HCT116 (cell line): ENCODE results near the gene DOK6. TPM values are rescaled to one million over a fixed set of nuclear protein-coding genes. Genes with fewer than 3 reads are reported as not detected.

Experiments
- ATAC-seq: fragments of 200-7000 bp; cut with Tn5 transposase; 2 replicates; pipeline ENCODE4 v1.9.1; 2020; ENCODE audit warnings: mild to moderate bottlenecking, moderate library complexity
- BruUV-seq: library from RNA; stranded (reverse); fragments of 400-500 nt; replicated peaks from 2 replicates; lab custom pipeline; 2021; lab: Mats Ljungman, UMichigan
- CTCF ChIA-PET: fragments of 300-600 bp; sonication (Branson Sonifier 250); formaldehyde crosslinking; loops from one replicate; lab custom pipeline; 2021; ENCODE audit warnings: antibody characterized with exemption; lab: Charles Lee
- POLR2A ChIA-PET: fragments of 300-600, 350-600 bp; sonication (Branson Sonifier 250); formaldehyde crosslinking; loops from one replicate; lab custom pipeline; 2021; ENCODE audit warnings: antibody characterized with exemption; lab: Charles Lee
- RAD21 ChIA-PET, 2 experiments: fragments of 300-600 bp; sonication (Branson Sonifier 250); formaldehyde crosslinking; loops; one replicate each; lab custom pipeline; 2023; ENCODE audit warnings: low total read pairs in 2 of 2; ENCODE audit not compliant: uncharacterized antibody in 2 of 2, unreplicated experiment in 2 of 2, low non-redundant PET in 1 of 2; lab: Charles Lee
- DNase-seq: peaks from one replicate; pipeline ENCODE4 v3.0.0-alpha.2; 2010; ENCODE audit warnings: low read depth, low spot score
- H2AFZ ChIP-seq: fragments of 200-600 bp; shearing (Covaris generic), sonication (generic); 2 replicates; pipeline ENCODE4 v1.6.1; 2017; ENCODE audit warnings: low read depth, mixed run types, mixed read lengths, antibody characterized with exemption, low read length; ENCODE audit not compliant: poor library complexity, severe bottlenecking
- H3K27ac ChIP-seq: 2 replicates; pipeline ENCODE4 v1.5.1; 2012; ENCODE audit warnings: low read depth, low read length
- H3K27me3 ChIP-seq: fragments of 200-600 bp; sonication (generic); 2 replicates; pipeline ENCODE4 v1.6.1; 2016; ENCODE audit warnings: mixed run types, low read length, mixed read lengths; ENCODE audit not compliant: insufficient read depth
- H3K36me3 ChIP-seq, 2 experiments: fragments of 200-500 bp in 1 of 2; fragments of 200-600 bp in 1 of 2; sonication (Bioruptor generic) in 1 of 2; sonication (generic) in 1 of 2; 2 replicates each; pipeline versions ENCODE4 v1.5.1 to v1.6.1; 2014 to 2016; ENCODE audit warnings: low read length in 2 of 2, inconsistent platforms in 1 of 2, mixed read lengths in 1 of 2, mixed run types in 1 of 2; ENCODE audit not compliant: insufficient read depth in 2 of 2, control insufficient read depth in 1 of 2
- H3K4me1 ChIP-seq, 2 experiments: fragments of 200-600 bp in 1 of 2; sonication (generic) in 1 of 2; 2 replicates each; pipeline versions ENCODE4 v1.5.1 to v1.6.1; 2012 to 2017; ENCODE audit warnings: low read length in 2 of 2, inconsistent platforms in 1 of 2, mild to moderate bottlenecking in 1 of 2, mixed read lengths in 1 of 2, mixed run types in 1 of 2, moderate library complexity in 1 of 2; ENCODE audit not compliant: insufficient read depth in 2 of 2, control insufficient read depth in 1 of 2
- H3K4me2 ChIP-seq: fragments of 200-600 bp; sonication (generic); 2 replicates; pipeline ENCODE4 v1.6.1; 2017; ENCODE audit warnings: mixed run types, low read length, mixed read lengths
- H3K4me3 ChIP-seq, 2 experiments: fragments of 200-600 bp in 1 of 2; sonication (generic) in 1 of 2; replicated peaks in 1 of 2; 2 replicates each; pipeline ENCODE4 v1.5.1; 2011 to 2016; ENCODE audit warnings: low read length in 2 of 2, control low read depth in 1 of 2, low read depth in 1 of 2, mild to moderate bottlenecking in 1 of 2, mixed read lengths in 1 of 2, mixed run types in 1 of 2
- H3K79me2 ChIP-seq: fragments of 200-600 bp; sonication (generic); 2 replicates; pipeline ENCODE4 v1.6.1; 2017; ENCODE audit warnings: mild to moderate bottlenecking, mixed run types, low read length, moderate library complexity, mixed read lengths; ENCODE audit not compliant: insufficient read depth
- H3K9ac ChIP-seq: fragments of 200-600 bp; sonication (generic); 2 replicates; pipeline ENCODE4 v1.6.1; 2016; ENCODE audit warnings: low read length, mixed read lengths
- H3K9me2 ChIP-seq: fragments of 200-600 bp; sonication (generic), shearing (Covaris generic); 2 replicates; pipeline ENCODE4 v1.6.1; 2017; ENCODE audit warnings: mixed run types, mild to moderate bottlenecking, moderate library complexity; ENCODE audit not compliant: insufficient read depth
- H3K9me3 ChIP-seq, 2 experiments: fragments of 200-500 bp in 1 of 2; fragments of 200-600 bp in 1 of 2; sonication (Bioruptor generic) in 1 of 2; sonication (generic) in 1 of 2; 2 replicates each; pipeline ENCODE4 v1.6.1; 2014 to 2017; ENCODE audit warnings: low read length in 2 of 2, mixed read lengths in 2 of 2, inconsistent platforms in 1 of 2, low read depth in 1 of 2, mild to moderate bottlenecking in 1 of 2, mixed run types in 1 of 2, moderate library complexity in 1 of 2; ENCODE audit not compliant: control insufficient read depth in 1 of 2, insufficient read depth in 1 of 2
- H4K20me1 ChIP-seq: fragments of 200-600 bp; sonication (generic), shearing (Covaris generic); 2 replicates; pipeline ENCODE4 v1.6.1; 2017; ENCODE audit warnings: mixed run types, mild to moderate bottlenecking, moderate library complexity; ENCODE audit not compliant: insufficient read depth
- ATF3 ChIP-seq: IDR thresholded peaks from 2 replicates; pipeline ENCODE4 v1.6.1; 2012
- CEBPB ChIP-seq: IDR thresholded peaks from 2 replicates; pipeline ENCODE4 v1.6.1; 2012; ENCODE audit warnings: low read depth
- CTCF ChIP-seq, 3 experiments: fragments of 200-600 bp in 1 of 3; sonication (generic) in 1 of 3; IDR thresholded peaks in 2 of 3; conservative IDR thresholded peaks in 1 of 3; 2 replicates each; pipeline ENCODE4 v1.5.1; 2012 to 2017; ENCODE audit warnings: low read depth in 2 of 3, low read length in 2 of 3, antibody characterized with exemption in 1 of 3, borderline replicate concordance in 1 of 3, control low read depth in 1 of 3, mild to moderate bottlenecking in 1 of 3, mixed read lengths in 1 of 3, mixed run types in 1 of 3, moderate library complexity in 1 of 3; ENCODE audit not compliant: insufficient read depth in 1 of 3
- ELF1 ChIP-seq: IDR thresholded peaks from 2 replicates; pipeline ENCODE4 v1.6.1; 2012; ENCODE audit warnings: low read depth, borderline replicate concordance
- EZH2 ChIP-seq: fragments of 200-600 bp; sonication (generic); IDR thresholded peaks from 2 replicates; pipeline ENCODE4 v1.6.1; 2017; ENCODE audit warnings: antibody characterized with exemption, mixed run types
- EZH2phosphoT487 ChIP-seq: fragments of 200-600 bp; IDR thresholded peaks from 2 replicates; pipeline ENCODE4 v1.6.1; 2018; ENCODE audit warnings: antibody characterized with exemption, borderline replicate concordance
- FOSL1 ChIP-seq: IDR thresholded peaks from 2 replicates; pipeline ENCODE4 v1.6.1; 2012; ENCODE audit warnings: low read depth
- JUND ChIP-seq: IDR thresholded peaks from 2 replicates; pipeline ENCODE4 v1.6.1; 2012
- MAX ChIP-seq: IDR thresholded peaks from 2 replicates; pipeline ENCODE4 v1.6.1; 2012
- POLR2A ChIP-seq: IDR thresholded peaks from 2 replicates; pipeline ENCODE4 v1.7.0; 2011; ENCODE audit warnings: borderline replicate concordance; ENCODE audit not compliant: insufficient read depth, insufficient read length; ENCODE audit errors: extremely low read depth
- POLR2AphosphoS5 ChIP-seq: IDR thresholded peaks from 2 replicates; pipeline ENCODE4 v1.6.1; 2011; ENCODE audit warnings: mild to moderate bottlenecking, low read depth, low read length, moderate library complexity
- SIN3A ChIP-seq: IDR thresholded peaks from 2 replicates; pipeline ENCODE4 v1.6.1; 2012; ENCODE audit warnings: low read depth
- TCF7L2 ChIP-seq: IDR thresholded peaks from 2 replicates; pipeline ENCODE4 v1.7.0; 2011; ENCODE audit warnings: borderline replicate concordance, inconsistent platforms; ENCODE audit not compliant: insufficient read depth, insufficient read length; ENCODE audit errors: extremely low read depth
- YY1 ChIP-seq: IDR thresholded peaks from 2 replicates; pipeline ENCODE4 v1.6.1; 2011; ENCODE audit warnings: low read length, low read depth, moderate library complexity, mild to moderate bottlenecking; ENCODE audit not compliant: insufficient replicate concordance; ENCODE audit errors: extremely low read depth
- ZNF274 ChIP-seq: fragments of 200-500 bp; sonication (Bioruptor generic); IDR thresholded peaks from 2 replicates; pipeline ENCODE4 v1.6.1; 2014; ENCODE audit warnings: mild to moderate bottlenecking, low read depth, low read length, inconsistent platforms
- intact Hi-C: fragments of 100-400 bp; cut with micrococcal nuclease; formaldehyde crosslinking; loops from 2 replicates; pipeline ENCODE4 v1.10.0; 2022
- total RNA-seq: library from RNA; stranded (reverse); gene quantifications from one replicate; pipeline ENCODE4 v1.2.1, GENCODE V29; 2021; ENCODE audit not compliant: unreplicated experiment
- TF ChIP-seq, protein P1 (sequence below): IDR thresholded peaks from 2 replicates; pipeline ENCODE4 v1.6.1; 2012; ENCODE audit warnings: low read depth
- TF ChIP-seq, protein P2 (sequence below): IDR thresholded peaks from 2 replicates; pipeline ENCODE4 v1.6.1; 2011; ENCODE audit warnings: mild to moderate bottlenecking, low read length, moderate library complexity; ENCODE audit not compliant: insufficient replicate concordance; ENCODE audit errors: extremely low read depth

DOK6 gene
- total RNA-seq, 1 experiment from 2014 or later, result not detected

DNA sequence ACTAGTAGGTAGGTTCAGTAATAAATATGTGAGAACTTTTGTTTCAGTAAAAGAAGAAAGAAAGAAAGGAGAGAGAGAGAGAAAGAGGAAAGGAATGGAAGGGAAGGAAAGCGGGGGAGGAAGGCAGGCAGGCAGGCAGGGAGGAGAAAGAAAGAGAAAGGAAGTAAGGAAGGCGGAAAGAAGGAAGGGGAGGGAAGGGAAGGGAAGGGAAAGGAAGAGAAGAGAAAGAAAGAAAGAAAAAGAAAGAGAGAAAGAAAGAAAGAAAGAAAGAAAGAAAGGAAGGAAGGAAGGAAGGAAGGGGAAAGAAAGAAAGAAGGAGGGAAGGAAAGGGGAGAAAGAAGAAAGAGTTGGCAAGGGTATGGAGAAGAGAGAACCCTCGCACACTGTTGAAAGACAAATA is 479.4 kb downstream of the DOK6 start:
- RAD21 ChIA-PET, result no interaction called here
- H4K20me1 ChIP-seq, result no peaks in the 10 kb centered on the region
- H3K36me3 ChIP-seq, result no peaks in the 10 kb centered on the region
- no peak overlapping the region for H3K4me2 ChIP-seq
- H3K27ac ChIP-seq, result no peak overlapping the region
- H3K9me2 ChIP-seq, result no peaks in the 10 kb centered on the region
- H3K4me3 ChIP-seq, result no peak overlapping the region
- H3K4me1 ChIP-seq, result no peaks in the 10 kb centered on the region
- CTCF ChIA-PET, result no interaction called here
- no peak overlapping the region for H2AFZ ChIP-seq
- intact Hi-C loops, result no loop called here
- no peaks in the 10 kb centered on the region for H3K27me3 ChIP-seq
- no peaks in the 10 kb centered on the region for H3K9me3 ChIP-seq
- no peaks in the 10 kb centered on the region for H3K79me2 ChIP-seq
- POLR2A ChIA-PET, result no interaction called here
- no peak overlapping the region for H3K9ac ChIP-seq
- DNase-seq, result no peak
- no TSS peak for BruUV-seq
- ATAC-seq, result no peak
- TF ChIP-seq, protein P1, sequence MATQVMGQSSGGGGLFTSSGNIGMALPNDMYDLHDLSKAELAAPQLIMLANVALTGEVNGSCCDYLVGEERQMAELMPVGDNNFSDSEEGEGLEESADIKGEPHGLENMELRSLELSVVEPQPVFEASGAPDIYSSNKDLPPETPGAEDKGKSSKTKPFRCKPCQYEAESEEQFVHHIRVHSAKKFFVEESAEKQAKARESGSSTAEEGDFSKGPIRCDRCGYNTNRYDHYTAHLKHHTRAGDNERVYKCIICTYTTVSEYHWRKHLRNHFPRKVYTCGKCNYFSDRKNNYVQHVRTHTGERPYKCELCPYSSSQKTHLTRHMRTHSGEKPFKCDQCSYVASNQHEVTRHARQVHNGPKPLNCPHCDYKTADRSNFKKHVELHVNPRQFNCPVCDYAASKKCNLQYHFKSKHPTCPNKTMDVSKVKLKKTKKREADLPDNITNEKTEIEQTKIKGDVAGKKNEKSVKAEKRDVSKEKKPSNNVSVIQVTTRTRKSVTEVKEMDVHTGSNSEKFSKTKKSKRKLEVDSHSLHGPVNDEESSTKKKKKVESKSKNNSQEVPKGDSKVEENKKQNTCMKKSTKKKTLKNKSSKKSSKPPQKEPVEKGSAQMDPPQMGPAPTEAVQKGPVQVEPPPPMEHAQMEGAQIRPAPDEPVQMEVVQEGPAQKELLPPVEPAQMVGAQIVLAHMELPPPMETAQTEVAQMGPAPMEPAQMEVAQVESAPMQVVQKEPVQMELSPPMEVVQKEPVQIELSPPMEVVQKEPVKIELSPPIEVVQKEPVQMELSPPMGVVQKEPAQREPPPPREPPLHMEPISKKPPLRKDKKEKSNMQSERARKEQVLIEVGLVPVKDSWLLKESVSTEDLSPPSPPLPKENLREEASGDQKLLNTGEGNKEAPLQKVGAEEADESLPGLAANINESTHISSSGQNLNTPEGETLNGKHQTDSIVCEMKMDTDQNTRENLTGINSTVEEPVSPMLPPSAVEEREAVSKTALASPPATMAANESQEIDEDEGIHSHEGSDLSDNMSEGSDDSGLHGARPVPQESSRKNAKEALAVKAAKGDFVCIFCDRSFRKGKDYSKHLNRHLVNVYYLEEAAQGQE, result no peak
- no peak for TF ChIP-seq JUND
- no peak for TF ChIP-seq MAX
- TF ChIP-seq ZNF274, result no peak
- TF ChIP-seq CTCF (IDR thresholded peaks at IDR 0.05 in 2 of 3, conservative IDR thresholded peaks at IDR 0.05 in 1 of 3; ENCODE audit: borderline replicate concordance in 1 of 3, insufficient read depth in 1 of 3, low read depth in 2 of 3, low read length in 2 of 3), result no peak
- no peak for TF ChIP-seq EZH2phosphoT487
- no peak for TF ChIP-seq FOSL1
- TF ChIP-seq TCF7L2, result no peak
- no peak for TF ChIP-seq CEBPB
- TF ChIP-seq SIN3A, result no peak
- TF ChIP-seq, protein P2, sequence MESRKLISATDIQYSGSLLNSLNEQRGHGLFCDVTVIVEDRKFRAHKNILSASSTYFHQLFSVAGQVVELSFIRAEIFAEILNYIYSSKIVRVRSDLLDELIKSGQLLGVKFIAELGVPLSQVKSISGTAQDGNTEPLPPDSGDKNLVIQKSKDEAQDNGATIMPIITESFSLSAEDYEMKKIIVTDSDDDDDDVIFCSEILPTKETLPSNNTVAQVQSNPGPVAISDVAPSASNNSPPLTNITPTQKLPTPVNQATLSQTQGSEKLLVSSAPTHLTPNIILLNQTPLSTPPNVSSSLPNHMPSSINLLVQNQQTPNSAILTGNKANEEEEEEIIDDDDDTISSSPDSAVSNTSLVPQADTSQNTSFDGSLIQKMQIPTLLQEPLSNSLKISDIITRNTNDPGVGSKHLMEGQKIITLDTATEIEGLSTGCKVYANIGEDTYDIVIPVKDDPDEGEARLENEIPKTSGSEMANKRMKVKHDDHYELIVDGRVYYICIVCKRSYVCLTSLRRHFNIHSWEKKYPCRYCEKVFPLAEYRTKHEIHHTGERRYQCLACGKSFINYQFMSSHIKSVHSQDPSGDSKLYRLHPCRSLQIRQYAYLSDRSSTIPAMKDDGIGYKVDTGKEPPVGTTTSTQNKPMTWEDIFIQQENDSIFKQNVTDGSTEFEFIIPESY, result no peak
- TF ChIP-seq EZH2, result no peak
- no peak for TF ChIP-seq YY1
- TF ChIP-seq ELF1, result no peak
- no peak for TF ChIP-seq POLR2AphosphoS5
- TF ChIP-seq ATF3, result no peak
- TF ChIP-seq POLR2A, result no peak
